Measurements from ENCODE around the gene ABCG1. TPM values are rescaled to one million over a fixed set of nuclear protein-coding genes. Genes with fewer than 3 reads are reported as not detected.

Gene ABCG1
- total RNA-seq (10 to 100 TPM in 4 of 5 donors, 1 to 10 TPM in 1; 4.1 to 65.9 (median 31.6) TPM), polyA plus RNA-seq (1 to 10 TPM; 3.1 to 4.7 (median 4.2) TPM)
- long read RNA-seq, donor 1, partial matches to known transcripts, result 15 of 15 reads
- long read RNA-seq, donor 1, other reads (novel, unspliced or antisense), result 0 of 15 reads
- long read RNA-seq, donor 2, partial matches to known transcripts, result 8 of 9 reads
- long read RNA-seq, donor 2, other reads (novel, unspliced or antisense), result 0 of 9 reads
- long read RNA-seq, donor 3, partial matches to known transcripts, result 0 of 1 reads
- long read RNA-seq, donor 3, other reads (novel, unspliced or antisense), result 0 of 1 reads
- long read RNA-seq, donor 4, result 0 reads
- long read RNA-seq, donor 5, partial matches to known transcripts, result 0 of 1 reads
- long read RNA-seq, donor 5, other reads (novel, unspliced or antisense), result 0 of 1 reads
- long read RNA-seq, donor 6, partial matches to known transcripts, result 0 of 3 reads
- long read RNA-seq, donor 6, other reads (novel, unspliced or antisense), result 0 of 3 reads
- long read RNA-seq, donor 7, partial matches to known transcripts, result 592 of 615 reads
- long read RNA-seq, donor 7, other reads (novel, unspliced or antisense), result 18 of 615 reads
- long read RNA-seq, donor 8, partial matches to known transcripts, result 6 of 6 reads
- long read RNA-seq, donor 8, other reads (novel, unspliced or antisense), result 0 of 6 reads
- long read RNA-seq, donor 9, result 0 reads
- long read RNA-seq, donor 10, partial matches to known transcripts, result 8 of 10 reads
- long read RNA-seq, donor 10, other reads (novel, unspliced or antisense), result 0 of 10 reads

- intact Hi-C loops (cut with DNase I; ENCODE audit: low total_unique reads), result no loop called here
- H3K27ac ChIP-seq, result peak within 1 kb of the TSS; percentile 71 to 86 (median 80)
- H3K4me3 ChIP-seq, result peak within 1 kb of the TSS; percentile 65 to 81 (median 72)
- peak; percentile 70 to 88 for DNase-seq
- no peaks in the 10 kb centered on the region for H3K27me3 ChIP-seq
- TF ChIP-seq POLR2A (IDR thresholded peaks at IDR 0.05) (no peak), CTCF (IDR thresholded peaks at IDR 0.05) (no peak), EP300 (IDR thresholded peaks at IDR 0.05) (no peak), POLR2AphosphoS5 (IDR thresholded peaks at IDR 0.05) (peak in 2 of 3 donors; percentile 59 to 83)
- no peaks in the 10 kb centered on the region for H3K36me3 ChIP-seq
- 0 to 1% (median 1%) methylated on average over 37 to 83 of the region's 83 CpGs for WGBS, 5 donors
- H3K4me1 ChIP-seq, result peaks cover 14 to 55% (median 39%) of the 10 kb centered on the region in 4 donors
- no peaks in the 10 kb centered on the region for H3K9me3 ChIP-seq
These were observed at the start of gene ABCG1 for GRCh38 chr21:42218836-42219605. ABCG1 (plus strand) TSS chr21:42219140; CDS start chr21:42219263, 123 bp downstream.

- Histone ChIP-seq H3K27ac (peak overlapping the region in 4 of 5 donors; percentile 38 to 78 (median 58)), H3K4me1 (peaks cover 0 to 11% (median 2%) of the 10 kb centered on the region in 4 donors), H3K27me3 (no peaks in the 10 kb centered on the region), H3K36me3 (no peaks in the 10 kb centered on the region), H3K9me3 (no peaks in the 10 kb centered on the region), H3K4me3 (no peak overlapping the region)
- no peak for TF ChIP-seq EP300 (IDR thresholded peaks at IDR 0.05)
- no peak for TF ChIP-seq POLR2A (IDR thresholded peaks at IDR 0.05)
- TF ChIP-seq POLR2AphosphoS5 (IDR thresholded peaks at IDR 0.05), result peak in 2 of 3 donors; percentile 38 to 57
- TF ChIP-seq CTCF (IDR thresholded peaks at IDR 0.05), result no peak
- intact Hi-C loops (cut with DNase I; ENCODE audit: low total_unique reads), result no loop called here
- DNase-seq, result peak in 1 of 2 donors; percentile 62
These were observed 49.2 kb upstream of the ABCG1 start for GRCh38 chr21:42169758-42170157.

- Histone ChIP-seq H3K27me3 (no peaks in the 10 kb centered on the region), H3K36me3 (no peaks in the 10 kb centered on the region), H3K4me3 (no peak overlapping the region), H3K4me1 (peaks cover 0 to 8% (median 0%) of the 10 kb centered on the region in 4 donors), H3K9me3 (no peaks in the 10 kb centered on the region), H3K27ac (peak overlapping the region; percentile 38 to 78 (median 58))
- no peak for TF ChIP-seq POLR2A (IDR thresholded peaks at IDR 0.05)
- TF ChIP-seq CTCF (IDR thresholded peaks at IDR 0.05), result no peak
- TF ChIP-seq EP300 (IDR thresholded peaks at IDR 0.05), result no peak
- peak in 1 of 3 donors; percentile 17 for TF ChIP-seq POLR2AphosphoS5 (IDR thresholded peaks at IDR 0.05)
- intact Hi-C loops (cut with DNase I; ENCODE audit: low total_unique reads), result no loop called here
- DNase-seq, result peak; percentile 71 to 91
- 55 to 62% (median 57%) methylated on average over 14 of the region's 14 CpGs for WGBS, 5 donors
These were observed 47.6 kb upstream of the ABCG1 start for GRCh38 chr21:42171091-42172053.

Measured in stomach (tissue), 19 donors.